ENCODE data around the gene HMCN1.
"Not testable (repeated sequence)": the region's sequence is repeated elsewhere in the genome, so short reads cannot be mapped to it uniquely, and the experiment has no call there.

Gene HMCN1

GRCh38 chr1:186142159-186142558, 408.0 kb downstream of the HMCN1 start:
- H3K4me1 ChIP-seq (ENCODE audit: insufficient read depth, low read length) = no peaks in the 10 kb centered on the region
- H3K36me3 ChIP-seq (ENCODE audit: insufficient read depth, low read length) = 0 out of 2 replicates have a peak, but pooled peaks cover 2% of the 10 kb centered on the region
- H3K9me3 ChIP-seq (ENCODE audit: control insufficient read depth, insufficient read depth, low read length) = no peaks in the 10 kb centered on the region
- H3K9ac ChIP-seq (ENCODE audit: low read depth, low read length) = no peak overlapping the region

DNA sequence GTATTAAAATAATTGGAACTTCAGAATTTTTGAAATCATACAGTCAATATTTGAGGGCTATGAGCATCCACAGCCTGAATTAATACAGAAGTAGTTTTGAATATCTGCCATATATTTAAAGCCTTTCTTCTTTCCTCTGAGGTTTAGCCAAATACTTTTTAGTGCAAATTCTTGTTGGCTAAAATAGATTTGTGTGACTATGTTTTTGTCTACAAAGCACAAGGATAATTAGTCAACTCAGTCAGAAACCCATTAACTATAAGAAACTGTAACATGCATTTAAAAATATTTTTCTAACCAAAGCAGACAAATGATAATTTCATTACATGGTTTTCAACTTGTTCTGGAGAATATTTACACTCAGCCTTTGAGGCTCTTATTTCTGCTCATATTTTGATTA, 408.7 kb downstream of the HMCN1 start:
- no peaks in the 10 kb centered on the region for H3K9me3 ChIP-seq (ENCODE audit: control insufficient read depth, insufficient read depth, low read length)
- no peaks in the 10 kb centered on the region for H3K4me1 ChIP-seq (ENCODE audit: insufficient read depth, low read length)
- H3K36me3 ChIP-seq (ENCODE audit: insufficient read depth, low read length) = 0 out of 2 replicates have a peak, but pooled peaks cover 2% of the 10 kb centered on the region
- H3K9ac ChIP-seq (ENCODE audit: low read depth, low read length) = no peak overlapping the region

GRCh38 chr1:186143481-186143880, 409.3 kb downstream of the HMCN1 start:
- Histone ChIP-seq H3K9me3 (ENCODE audit: control insufficient read depth, insufficient read depth, low read length) (no peaks in the 10 kb centered on the region), H3K36me3 (ENCODE audit: insufficient read depth, low read length) (0 out of 2 replicates have a peak, but pooled peaks cover 2% of the 10 kb centered on the region), H3K9ac (ENCODE audit: low read depth, low read length) (no peak overlapping the region), H3K4me1 (ENCODE audit: insufficient read depth, low read length) (no peaks in the 10 kb centered on the region)

DNA sequence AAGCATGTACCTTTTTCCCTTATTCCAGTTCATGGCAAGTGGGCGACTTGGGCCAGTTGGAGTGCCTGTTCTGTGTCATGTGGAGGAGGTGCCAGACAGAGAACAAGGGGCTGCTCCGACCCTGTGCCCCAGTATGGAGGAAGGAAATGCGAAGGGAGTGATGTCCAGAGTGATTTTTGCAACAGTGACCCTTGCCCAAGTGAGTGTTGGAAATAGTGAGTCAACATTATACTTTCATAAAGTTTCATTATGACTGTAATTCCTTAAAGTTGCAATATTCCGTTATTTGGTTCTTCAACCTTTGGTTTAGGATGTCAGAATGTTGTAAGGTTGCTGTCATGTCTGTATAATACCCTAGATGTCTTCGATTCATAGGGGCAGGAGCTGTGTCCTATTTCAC, 410.3 kb downstream of the HMCN1 start:
- no peaks in the 10 kb centered on the region for H3K9me3 ChIP-seq (ENCODE audit: control insufficient read depth, insufficient read depth, low read length)
- no peak overlapping the region for H3K9ac ChIP-seq (ENCODE audit: low read depth, low read length)
- no peaks in the 10 kb centered on the region for H3K4me1 ChIP-seq (ENCODE audit: insufficient read depth, low read length)
- 0 out of 2 replicates have a peak, but pooled peaks cover 2% of the 10 kb centered on the region for H3K36me3 ChIP-seq (ENCODE audit: insufficient read depth, low read length)

- Histone ChIP-seq H3K9me3 (ENCODE audit: control insufficient read depth, insufficient read depth, low read length) (no peaks in the 10 kb centered on the region), H3K9ac (ENCODE audit: low read depth, low read length) (no peak overlapping the region), H3K36me3 (ENCODE audit: insufficient read depth, low read length) (0 out of 2 replicates have a peak, but pooled peaks cover 2% of the 10 kb centered on the region), H3K4me1 (ENCODE audit: insufficient read depth, low read length) (no peaks in the 10 kb centered on the region)
Measured at GRCh38 chr1:186146974-186147373, 412.8 kb downstream of the HMCN1 start.

DNA sequence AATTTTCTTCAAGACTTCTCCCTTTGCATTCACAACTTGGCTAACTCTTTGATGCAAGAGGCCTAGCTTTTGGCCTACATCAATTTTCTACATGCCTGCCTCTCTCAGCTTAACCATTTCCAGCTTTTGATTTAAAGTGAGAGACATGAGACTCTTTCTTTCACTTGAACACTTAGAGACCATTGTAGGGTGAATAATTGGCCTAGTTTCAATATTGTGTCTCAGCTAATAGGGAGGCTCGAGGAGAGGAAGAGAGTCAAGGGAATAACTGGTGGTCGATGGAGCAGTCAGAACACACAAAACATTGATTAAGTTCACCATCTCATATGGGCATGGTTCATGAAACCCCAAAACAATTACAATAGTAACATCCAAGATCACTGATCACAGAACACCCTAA, 415.4 kb downstream of the HMCN1 start:
- H3K9ac ChIP-seq (ENCODE audit: low read depth, low read length) = no peak overlapping the region
- 0 out of 2 replicates have a peak, but pooled peaks cover 2% of the 10 kb centered on the region for H3K36me3 ChIP-seq (ENCODE audit: insufficient read depth, low read length)
- H3K4me1 ChIP-seq (ENCODE audit: insufficient read depth, low read length) = 0 out of 2 replicates have a peak, but pooled peaks cover 5% of the 10 kb centered on the region
- no peaks in the 10 kb centered on the region for H3K9me3 ChIP-seq (ENCODE audit: control insufficient read depth, insufficient read depth, low read length)

DNA sequence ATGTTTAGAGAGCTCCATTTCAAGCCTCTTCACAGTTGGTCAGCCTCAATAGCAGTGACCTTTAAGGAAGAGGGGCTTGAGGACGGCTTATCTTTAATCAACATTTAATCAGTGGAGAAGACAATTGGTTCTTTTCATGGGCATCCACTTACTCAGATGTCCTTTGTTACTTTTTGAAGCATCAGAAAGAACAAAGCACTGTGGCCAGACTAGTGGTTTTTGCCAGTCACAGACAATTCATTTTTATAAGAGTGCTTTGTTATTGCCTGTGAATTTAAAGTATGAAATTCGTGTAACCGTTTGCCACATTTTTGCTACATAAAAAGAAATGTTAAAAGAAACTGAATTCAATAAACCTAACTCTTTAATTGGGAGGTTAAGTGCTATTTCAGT, 418.0 kb downstream of the HMCN1 start:
- Histone ChIP-seq H3K9me3 (ENCODE audit: control insufficient read depth, insufficient read depth, low read length) (0 out of 2 replicates have a peak, but pooled peaks cover 2% of the 10 kb centered on the region), H3K36me3 (ENCODE audit: insufficient read depth, low read length) (no peaks in the 10 kb centered on the region), H3K4me1 (ENCODE audit: insufficient read depth, low read length) (0 out of 2 replicates have a peak, but pooled peaks cover 5% of the 10 kb centered on the region), H3K9ac (ENCODE audit: low read depth, low read length) (no peak overlapping the region)

DNA sequence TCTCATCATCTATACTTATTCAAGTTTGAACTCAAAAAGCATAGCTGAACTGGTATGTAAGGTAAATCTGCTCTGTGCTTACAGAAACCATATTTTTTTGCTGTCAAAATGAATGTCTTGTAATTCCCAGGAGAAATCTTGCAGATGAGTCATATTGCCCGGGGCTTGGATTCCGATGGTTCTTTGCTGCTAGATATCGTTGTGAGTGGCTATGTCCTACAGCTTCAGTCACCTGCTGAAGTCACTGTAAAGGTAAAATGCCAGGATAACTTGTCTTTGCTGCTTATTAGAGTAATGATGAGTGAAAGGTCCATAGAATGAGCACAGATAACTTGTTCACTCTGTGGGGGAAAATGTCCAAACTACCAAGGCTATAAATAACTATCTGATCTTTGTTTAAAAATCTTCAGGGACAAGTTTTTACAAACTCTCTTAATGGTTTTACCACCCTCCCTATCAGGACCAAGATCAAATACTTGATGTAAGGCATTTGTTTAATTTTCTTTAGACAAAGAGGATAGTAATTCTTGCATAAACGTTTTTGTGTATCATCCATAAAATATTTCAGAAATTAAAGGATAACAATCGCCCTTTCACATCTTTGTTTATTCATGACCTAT, 418.5 kb downstream of the HMCN1 start:
- Histone ChIP-seq H3K4me1 (ENCODE audit: insufficient read depth, low read length) (0 out of 2 replicates have a peak, but pooled peaks cover 5% of the 10 kb centered on the region), H3K9me3 (ENCODE audit: control insufficient read depth, insufficient read depth, low read length) (0 out of 2 replicates have a peak, but pooled peaks cover 2% of the 10 kb centered on the region), H3K9ac (ENCODE audit: low read depth, low read length) (no peak overlapping the region), H3K36me3 (ENCODE audit: insufficient read depth, low read length) (no peaks in the 10 kb centered on the region)

DNA sequence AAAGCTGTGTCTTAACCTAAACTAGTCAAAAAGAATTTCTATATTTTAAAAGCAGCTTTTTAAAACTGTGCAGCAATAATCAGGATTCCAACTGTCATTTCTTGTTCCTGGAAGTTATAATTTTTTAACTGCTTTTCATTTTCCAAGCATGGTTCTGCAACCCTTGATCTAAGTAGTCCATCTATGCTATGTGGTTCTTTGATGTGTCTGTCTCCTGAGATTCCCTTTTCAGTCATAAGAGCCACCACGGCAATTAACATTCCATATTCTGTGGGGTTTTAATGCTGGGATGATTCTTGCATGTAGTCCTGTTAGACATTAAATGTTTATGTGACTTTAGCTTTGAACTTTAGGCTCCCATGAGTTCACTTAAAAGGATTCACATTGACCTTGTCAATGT, 420.5 kb downstream of the HMCN1 start:
- H3K4me1 ChIP-seq (ENCODE audit: insufficient read depth, low read length) = 0 out of 2 replicates have a peak, but pooled peaks cover 5% of the 10 kb centered on the region
- H3K36me3 ChIP-seq (ENCODE audit: insufficient read depth, low read length) = no peaks in the 10 kb centered on the region
- no peak overlapping the region for H3K9ac ChIP-seq (ENCODE audit: low read depth, low read length)
- 0 out of 2 replicates have a peak, but pooled peaks cover 2% of the 10 kb centered on the region for H3K9me3 ChIP-seq (ENCODE audit: control insufficient read depth, insufficient read depth, low read length)

DNA sequence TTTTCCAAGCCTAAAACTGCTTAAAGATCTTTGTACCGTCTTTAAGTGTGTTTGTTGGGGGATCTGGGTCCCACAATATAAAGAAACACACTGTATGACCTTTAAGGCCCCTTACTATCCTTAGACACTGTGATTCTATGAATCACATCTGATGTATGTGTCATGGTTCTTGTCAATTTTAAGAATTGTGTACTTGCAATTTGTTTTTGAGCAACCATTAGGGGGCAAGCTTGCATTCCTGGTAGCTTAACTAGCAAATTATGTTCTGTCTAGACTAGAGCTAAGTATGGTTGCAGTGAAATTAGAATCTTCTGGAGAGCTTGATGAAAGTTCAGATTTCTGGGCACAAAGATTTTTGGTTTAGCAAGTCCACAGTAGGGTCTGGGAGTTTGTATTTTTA, 421.4 kb downstream of the HMCN1 start:
- Histone ChIP-seq H3K9ac (ENCODE audit: low read depth, low read length) (no peak overlapping the region), H3K36me3 (ENCODE audit: insufficient read depth, low read length) (no peaks in the 10 kb centered on the region), H3K4me1 (ENCODE audit: insufficient read depth, low read length) (0 out of 2 replicates have a peak, but pooled peaks cover 5% of the 10 kb centered on the region), H3K9me3 (ENCODE audit: control insufficient read depth, insufficient read depth, low read length) (0 out of 2 replicates have a peak, but pooled peaks cover 2% of the 10 kb centered on the region)

GRCh38 chr1:186162895-186163294, 428.7 kb downstream of the HMCN1 start:
- not testable (repeated sequence) for H3K9me3 ChIP-seq (ENCODE audit: control insufficient read depth, insufficient read depth, low read length); H3K36me3 ChIP-seq (ENCODE audit: insufficient read depth, low read length); H3K4me1 ChIP-seq (ENCODE audit: insufficient read depth, low read length); H3K9ac ChIP-seq (ENCODE audit: low read depth, low read length)

- Histone ChIP-seq H3K9me3 (ENCODE audit: control insufficient read depth, insufficient read depth, low read length) (peaks cover 5% of the 10 kb centered on the region; the same call in 1 of the 2 replicates), H3K9ac (ENCODE audit: low read depth, low read length) (no peak overlapping the region), H3K4me1 (ENCODE audit: insufficient read depth, low read length) (no peaks in the 10 kb centered on the region), H3K36me3 (ENCODE audit: insufficient read depth, low read length) (no peaks in the 10 kb centered on the region)
Measured at GRCh38 chr1:186164773-186165172, 430.6 kb downstream of the HMCN1 start.

DNA sequence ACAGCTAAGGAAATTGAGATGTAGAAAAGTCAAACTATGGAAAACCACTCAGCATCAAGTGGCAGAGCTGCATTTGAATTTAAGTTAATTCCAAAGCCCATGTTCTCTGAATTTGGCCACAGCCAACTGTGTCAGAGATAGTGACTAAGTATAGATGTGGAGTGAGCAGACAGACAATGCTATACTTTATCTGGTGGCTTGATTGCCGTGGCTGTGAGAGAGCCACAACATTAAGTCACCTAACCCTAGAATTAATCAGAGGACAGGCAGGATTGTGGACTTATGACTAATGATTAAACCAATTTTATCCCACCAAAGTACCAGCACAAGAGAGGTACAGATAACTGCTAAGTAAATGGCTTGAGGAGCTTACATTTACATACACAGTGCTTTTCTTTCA, 431.1 kb downstream of the HMCN1 start:
- no peak overlapping the region for H3K9ac ChIP-seq (ENCODE audit: low read depth, low read length)
- peaks cover 5% of the 10 kb centered on the region; the same call in 1 of the 2 replicates for H3K9me3 ChIP-seq (ENCODE audit: control insufficient read depth, insufficient read depth, low read length)
- no peaks in the 10 kb centered on the region for H3K36me3 ChIP-seq (ENCODE audit: insufficient read depth, low read length)
- no peaks in the 10 kb centered on the region for H3K4me1 ChIP-seq (ENCODE audit: insufficient read depth, low read length)

DNA sequence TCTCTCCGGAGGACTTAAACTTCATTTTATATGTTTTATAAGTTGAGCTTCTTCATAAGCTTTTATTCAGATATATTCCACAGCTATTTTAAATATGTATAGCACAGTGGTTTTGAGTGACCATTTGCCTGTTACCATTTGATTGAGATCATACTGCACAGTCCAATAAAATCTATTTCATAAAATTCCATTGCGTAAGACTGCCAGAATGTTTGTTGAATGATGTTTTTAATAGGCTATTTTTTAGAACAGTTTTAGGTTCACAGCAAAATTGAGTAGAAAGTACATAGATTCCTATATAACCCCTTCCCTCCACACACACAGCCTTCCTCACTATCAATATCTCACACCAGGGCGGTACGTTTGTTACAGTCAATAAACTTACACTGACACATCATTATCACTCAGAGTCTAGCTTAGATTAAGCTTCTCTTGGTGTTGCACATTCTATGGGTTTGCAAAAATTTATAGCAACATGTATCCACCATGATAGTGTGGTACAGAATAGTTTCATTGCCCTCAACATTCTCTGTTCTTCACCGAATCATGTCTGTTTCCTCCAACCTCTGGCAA, 433.0 kb downstream of the HMCN1 start:
- H3K9me3 ChIP-seq (ENCODE audit: control insufficient read depth, insufficient read depth, low read length) = peaks cover 5% of the 10 kb centered on the region; the same call in 1 of the 2 replicates
- no peak overlapping the region for H3K9ac ChIP-seq (ENCODE audit: low read depth, low read length)
- H3K36me3 ChIP-seq (ENCODE audit: insufficient read depth, low read length) = no peaks in the 10 kb centered on the region
- H3K4me1 ChIP-seq (ENCODE audit: insufficient read depth, low read length) = no peaks in the 10 kb centered on the region

DNA sequence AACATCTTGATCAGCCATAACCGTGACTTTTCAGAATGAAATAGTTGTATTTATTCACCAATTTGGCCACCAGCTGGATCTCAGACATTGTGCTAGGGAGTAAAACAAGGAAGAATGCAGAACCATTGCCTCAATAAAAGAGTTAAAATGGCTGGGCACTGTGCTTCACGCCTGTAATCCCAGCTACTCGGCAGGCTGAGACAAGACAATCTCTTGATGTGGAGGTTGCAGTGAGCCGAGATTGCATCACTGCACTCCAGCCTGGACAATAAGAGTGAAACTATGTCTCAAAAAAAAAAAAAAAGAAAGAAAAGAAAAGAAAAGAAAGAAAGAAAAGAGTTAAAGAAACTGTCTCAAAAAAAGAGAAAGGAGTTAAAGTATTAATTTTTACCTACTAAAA, 441.4 kb downstream of the HMCN1 start:
- no peak overlapping the region for H3K9ac ChIP-seq (ENCODE audit: low read depth, low read length)
- H3K4me1 ChIP-seq (ENCODE audit: insufficient read depth, low read length) = no peaks in the 10 kb centered on the region
- no peaks in the 10 kb centered on the region for H3K9me3 ChIP-seq (ENCODE audit: control insufficient read depth, insufficient read depth, low read length)
- no peaks in the 10 kb centered on the region; the same call in 1 of the 2 replicates for H3K36me3 ChIP-seq (ENCODE audit: insufficient read depth, low read length)

Measured in ES-I3 (cell line).